Measurements from ENCODE around the gene LTBP3. TPM values are rescaled to one million over a fixed set of nuclear protein-coding genes. Genes with fewer than 3 reads are reported as not detected.

LTBP3 gene
- total and polyA plus RNA-seq, 9 of the 15 experiments (the other 6 are each of a cell fraction or from before 2014, with no cell fraction given): 0.06 to 20.5 (median 4.8) TPM

- no peak for TF ChIP-seq E2F3 (CRISPR knock-in tag; IDR thresholded peaks at IDR 0.05)
- TF ChIP-seq, protein P1, sequence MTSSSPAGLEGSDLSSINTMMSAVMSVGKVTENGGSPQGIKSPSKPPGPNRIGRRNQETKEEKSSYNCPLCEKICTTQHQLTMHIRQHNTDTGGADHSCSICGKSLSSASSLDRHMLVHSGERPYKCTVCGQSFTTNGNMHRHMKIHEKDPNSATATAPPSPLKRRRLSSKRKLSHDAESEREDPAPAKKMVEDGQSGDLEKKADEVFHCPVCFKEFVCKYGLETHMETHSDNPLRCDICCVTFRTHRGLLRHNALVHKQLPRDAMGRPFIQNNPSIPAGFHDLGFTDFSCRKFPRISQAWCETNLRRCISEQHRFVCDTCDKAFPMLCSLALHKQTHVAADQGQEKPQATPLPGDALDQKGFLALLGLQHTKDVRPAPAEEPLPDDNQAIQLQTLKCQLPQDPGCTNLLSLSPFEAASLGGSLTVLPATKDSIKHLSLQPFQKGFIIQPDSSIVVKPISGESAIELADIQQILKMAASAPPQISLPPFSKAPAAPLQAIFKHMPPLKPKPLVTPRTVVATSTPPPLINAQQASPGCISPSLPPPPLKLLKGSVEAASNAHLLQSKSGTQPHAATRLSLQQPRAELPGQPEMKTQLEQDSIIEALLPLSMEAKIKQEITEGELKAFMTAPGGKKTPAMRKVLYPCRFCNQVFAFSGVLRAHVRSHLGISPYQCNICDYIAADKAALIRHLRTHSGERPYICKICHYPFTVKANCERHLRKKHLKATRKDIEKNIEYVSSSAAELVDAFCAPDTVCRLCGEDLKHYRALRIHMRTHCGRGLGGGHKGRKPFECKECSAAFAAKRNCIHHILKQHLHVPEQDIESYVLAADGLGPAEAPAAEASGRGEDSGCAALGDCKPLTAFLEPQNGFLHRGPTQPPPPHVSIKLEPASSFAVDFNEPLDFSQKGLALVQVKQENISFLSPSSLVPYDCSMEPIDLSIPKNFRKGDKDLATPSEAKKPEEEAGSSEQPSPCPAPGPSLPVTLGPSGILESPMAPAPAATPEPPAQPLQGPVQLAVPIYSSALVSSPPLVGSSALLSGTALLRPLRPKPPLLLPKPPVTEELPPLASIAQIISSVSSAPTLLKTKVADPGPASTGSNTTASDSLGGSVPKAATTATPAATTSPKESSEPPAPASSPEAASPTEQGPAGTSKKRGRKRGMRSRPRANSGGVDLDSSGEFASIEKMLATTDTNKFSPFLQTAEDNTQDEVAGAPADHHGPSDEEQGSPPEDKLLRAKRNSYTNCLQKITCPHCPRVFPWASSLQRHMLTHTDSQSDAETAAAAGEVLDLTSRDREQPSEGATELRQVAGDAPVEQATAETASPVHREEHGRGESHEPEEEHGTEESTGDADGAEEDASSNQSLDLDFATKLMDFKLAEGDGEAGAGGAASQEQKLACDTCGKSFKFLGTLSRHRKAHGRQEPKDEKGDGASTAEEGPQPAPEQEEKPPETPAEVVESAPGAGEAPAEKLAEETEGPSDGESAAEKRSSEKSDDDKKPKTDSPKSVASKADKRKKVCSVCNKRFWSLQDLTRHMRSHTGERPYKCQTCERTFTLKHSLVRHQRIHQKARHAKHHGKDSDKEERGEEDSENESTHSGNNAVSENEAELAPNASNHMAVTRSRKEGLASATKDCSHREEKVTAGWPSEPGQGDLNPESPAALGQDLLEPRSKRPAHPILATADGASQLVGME (CRISPR knock-in tag; IDR thresholded peaks at IDR 0.05): peak; percentile 73; the same call in 1 of the 2 replicates
- TF ChIP-seq C11orf30 (IDR thresholded peaks at IDR 0.05; ENCODE audit: low read depth): peak; percentile 100
- TF ChIP-seq MAZ (CRISPR knock-in tag; conservative IDR thresholded peaks at IDR 0.05 in 1 of 2, IDR thresholded peaks at IDR 0.05 in 1 of 2): peak; percentile 90 to 91
- TF ChIP-seq ZNF592 (IDR thresholded peaks at IDR 0.05): no peak
- TF ChIP-seq, protein P2, sequence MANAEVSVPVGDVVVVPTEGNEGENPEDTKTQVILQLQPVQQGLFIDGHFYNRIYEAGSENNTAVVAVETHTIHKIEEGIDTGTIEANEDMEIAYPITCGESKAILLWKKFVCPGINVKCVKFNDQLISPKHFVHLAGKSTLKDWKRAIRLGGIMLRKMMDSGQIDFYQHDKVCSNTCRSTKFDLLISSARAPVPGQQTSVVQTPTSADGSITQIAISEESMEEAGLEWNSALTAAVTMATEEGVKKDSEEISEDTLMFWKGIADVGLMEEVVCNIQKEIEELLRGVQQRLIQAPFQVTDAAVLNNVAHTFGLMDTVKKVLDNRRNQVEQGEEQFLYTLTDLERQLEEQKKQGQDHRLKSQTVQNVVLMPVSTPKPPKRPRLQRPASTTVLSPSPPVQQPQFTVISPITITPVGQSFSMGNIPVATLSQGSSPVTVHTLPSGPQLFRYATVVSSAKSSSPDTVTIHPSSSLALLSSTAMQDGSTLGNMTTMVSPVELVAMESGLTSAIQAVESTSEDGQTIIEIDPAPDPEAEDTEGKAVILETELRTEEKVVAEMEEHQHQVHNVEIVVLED (CRISPR knock-in tag; IDR thresholded peaks at IDR 0.05): peak; percentile 84
- peak in 1 of 2 experiments; percentile 77; a peak in 1 of 4 replicates for TF ChIP-seq CSDE1 (IDR thresholded peaks at IDR 0.05)
- TF ChIP-seq FOXP1 (CRISPR knock-in tag; IDR thresholded peaks at IDR 0.05): peak; percentile 19
- TF ChIP-seq MCM3 (IDR thresholded peaks at IDR 0.05): no peak
- TF ChIP-seq NELFE (IDR thresholded peaks at IDR 0.05; ENCODE audit: insufficient read depth, insufficient read length): no peak
- TF ChIP-seq TFAP4 (CRISPR knock-in tag; IDR thresholded peaks at IDR 0.05; ENCODE audit: borderline replicate concordance): peak; percentile 91
- 0 out of 2 replicates have a peak, but pooled peaks have one; percentile 42 for TF ChIP-seq TAF7 (tag; IDR thresholded peaks at IDR 0.05)
- no peak for TF ChIP-seq JUN (IDR thresholded peaks at IDR 0.05; ENCODE audit: borderline replicate concordance, low read depth, low read length)
- no peak for TF ChIP-seq JUN (CRISPR knock-in tag; IDR thresholded peaks at IDR 0.05; ENCODE audit: borderline replicate concordance)
Observed at GRCh38 chr11:65569973-65570918, 12.1 kb upstream of the LTBP3 start, which contains the start of gene ZNRD2 (continued).
